Erythroblast (primary cell): Measurements from ENCODE around the gene CCNC.

Source experiments
- DNase-seq, 2 experiments: peaks; one replicate each; lab custom pipeline; 2025; lab: John Stamatoyannopoulos, UW
- GATA1 ChIP-seq: IDR thresholded peaks from 2 replicates; pipeline ENCODE4 v1.6.1; 2011; ENCODE audit warnings: low read depth, mild to moderate bottlenecking, control low read depth, low read length, moderate library complexity
- POLR2A ChIP-seq: IDR thresholded peaks from 2 replicates; pipeline ENCODE4 v1.6.1; 2011; ENCODE audit warnings: mild to moderate bottlenecking, low read length

CCNC gene, protein sequence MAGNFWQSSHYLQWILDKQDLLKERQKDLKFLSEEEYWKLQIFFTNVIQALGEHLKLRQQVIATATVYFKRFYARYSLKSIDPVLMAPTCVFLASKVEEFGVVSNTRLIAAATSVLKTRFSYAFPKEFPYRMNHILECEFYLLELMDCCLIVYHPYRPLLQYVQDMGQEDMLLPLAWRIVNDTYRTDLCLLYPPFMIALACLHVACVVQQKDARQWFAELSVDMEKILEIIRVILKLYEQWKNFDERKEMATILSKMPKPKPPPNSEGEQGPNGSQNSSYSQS

DNA sequence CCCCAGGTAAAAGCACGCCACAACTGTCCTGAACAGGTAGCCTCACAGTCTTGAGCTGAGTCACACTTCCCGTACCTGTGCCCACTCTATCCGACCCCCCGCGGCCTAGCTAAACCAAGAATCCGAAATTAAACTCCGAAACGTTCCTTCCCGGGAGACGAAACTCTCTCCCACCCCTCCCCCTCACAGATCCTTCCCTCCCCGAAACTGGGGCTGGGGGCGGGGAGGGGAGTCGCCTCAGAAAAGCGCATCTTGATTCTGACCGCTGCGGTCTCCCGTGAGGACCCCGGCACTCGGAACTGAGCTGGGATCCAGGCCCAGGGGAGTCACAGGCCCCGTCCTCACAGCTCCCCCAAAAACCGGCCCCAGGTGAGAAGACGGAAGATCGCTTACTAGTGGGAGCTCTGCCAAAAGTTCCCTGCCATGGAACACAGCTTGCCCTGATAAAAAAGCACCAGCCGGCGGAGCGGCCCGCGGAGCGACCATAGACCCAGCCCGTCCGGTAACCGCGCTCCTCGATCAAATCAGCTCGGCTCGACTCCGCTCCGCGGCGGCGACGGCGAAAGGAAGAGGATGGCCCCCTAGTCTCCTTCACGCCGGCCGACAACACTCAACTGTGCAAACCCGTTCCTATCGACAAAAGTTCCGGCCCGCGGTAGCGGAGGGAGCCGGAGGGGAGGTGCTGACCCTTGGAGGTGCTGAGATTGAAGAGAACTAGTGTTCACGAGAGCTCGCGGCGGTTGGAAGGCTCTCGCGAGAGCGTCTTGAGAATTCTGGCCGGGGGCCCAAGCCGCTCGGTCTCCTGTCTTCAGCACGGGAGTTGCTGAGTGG is at the start of gene CCNC:
Gene CCNC, minus strand, starts transcription at position 558 of the 831 bp plus-strand sequence. Its CDS starts 133 bp downstream, at position 425.
- DNase-seq: peak; percentile 92 to 94
- TF ChIP-seq GATA1: no peak
- TF ChIP-seq POLR2A: peak; percentile 86

DNA sequence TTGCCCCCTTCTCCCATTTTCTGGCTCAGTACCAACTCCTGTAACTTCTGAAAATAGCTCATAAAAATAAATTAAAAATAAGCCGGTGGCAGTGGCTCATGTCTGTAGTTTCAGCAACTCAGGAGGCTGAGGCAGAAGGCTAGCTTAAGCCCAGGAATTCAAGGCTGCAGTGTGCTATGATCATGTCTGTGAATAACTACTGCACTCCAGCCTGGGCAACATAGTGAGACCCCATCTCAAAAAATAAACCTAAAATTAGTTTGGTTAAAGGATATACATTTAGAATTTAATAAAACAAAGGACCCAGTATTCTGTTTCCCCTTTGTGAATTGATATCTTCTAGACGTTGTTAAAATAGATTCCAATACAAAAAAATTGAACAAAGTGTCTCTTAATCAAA is 48.7 kb upstream of the CCNC start:
- no peak for DNase-seq

DNA sequence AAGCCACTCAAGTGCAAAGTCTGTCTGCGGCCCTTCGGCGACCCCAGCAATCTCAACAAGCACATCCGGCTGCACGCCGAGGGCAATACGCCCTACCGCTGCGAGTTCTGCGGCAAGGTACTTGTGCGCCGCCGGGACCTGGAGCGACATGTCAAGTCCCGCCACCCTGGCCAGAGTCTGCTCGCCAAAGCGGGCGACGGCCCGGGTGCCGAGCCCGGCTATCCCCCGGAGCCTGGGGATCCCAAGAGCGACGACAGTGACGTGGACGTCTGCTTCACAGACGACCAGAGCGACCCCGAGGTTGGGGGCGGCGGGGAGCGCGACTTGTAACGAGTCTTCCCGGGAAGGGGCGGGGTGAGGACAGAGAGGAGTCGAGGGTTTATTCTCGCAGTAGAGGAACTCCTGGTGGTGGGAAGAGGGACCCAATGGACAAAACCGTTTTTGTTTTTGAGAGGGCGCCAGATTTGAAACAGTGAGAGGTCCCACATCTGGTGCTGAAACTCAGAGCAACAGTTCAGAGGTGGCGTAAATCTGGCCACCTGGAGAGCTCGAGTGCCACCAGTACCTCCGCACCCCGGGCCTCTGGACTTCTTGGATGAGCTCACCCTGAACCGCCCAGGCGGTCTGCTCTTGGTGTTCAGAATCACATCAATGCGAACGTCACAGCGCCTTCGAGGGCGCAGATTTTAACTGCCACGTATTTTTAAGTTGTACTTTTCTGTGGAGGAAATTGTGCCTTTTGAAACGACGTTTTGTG is 46.1 kb upstream of the CCNC start:
- peak; percentile 22 to 24 for DNase-seq
- no peak for TF ChIP-seq POLR2A
- TF ChIP-seq GATA1: no peak

More for the DNA sequence above, 48.7 kb upstream of the CCNC start:
- TF ChIP-seq GATA1 (no peak), POLR2A (no peak)

DNA sequence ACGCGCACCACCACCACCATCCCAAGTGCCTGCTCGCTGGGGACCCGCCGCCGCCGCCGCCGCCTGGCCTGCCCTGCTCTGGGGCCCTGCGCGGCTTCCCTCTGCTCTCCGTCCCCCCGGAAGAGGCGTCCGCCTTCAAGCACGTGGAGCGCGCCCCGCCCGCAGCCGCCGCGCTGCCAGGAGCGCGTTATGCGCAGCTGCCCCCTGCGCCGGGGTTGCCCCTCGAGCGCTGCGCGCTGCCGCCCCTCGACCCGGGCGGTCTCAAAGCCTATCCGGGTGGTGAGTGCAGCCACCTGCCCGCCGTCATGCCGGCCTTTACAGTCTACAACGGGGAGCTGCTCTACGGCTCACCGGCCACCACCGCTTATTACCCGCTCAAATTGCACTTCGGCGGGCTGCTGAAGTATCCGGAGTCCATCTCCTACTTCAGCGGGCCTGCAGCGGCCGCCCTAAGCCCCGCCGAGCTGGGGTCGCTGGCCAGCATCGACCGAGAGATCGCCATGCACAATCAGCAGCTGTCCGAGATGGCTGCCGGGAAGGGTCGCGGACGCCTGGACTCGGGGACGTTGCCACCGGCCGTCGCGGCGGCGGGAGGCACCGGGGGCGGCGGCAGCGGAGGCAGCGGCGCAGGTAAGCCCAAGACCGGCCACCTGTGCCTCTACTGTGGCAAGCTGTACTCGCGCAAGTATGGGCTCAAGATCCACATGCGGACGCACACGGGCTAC is 45.4 kb upstream of the CCNC start:
- DNase-seq: peak; percentile 66 to 67
- no peak for TF ChIP-seq POLR2A
- TF ChIP-seq GATA1: no peak

DNA sequence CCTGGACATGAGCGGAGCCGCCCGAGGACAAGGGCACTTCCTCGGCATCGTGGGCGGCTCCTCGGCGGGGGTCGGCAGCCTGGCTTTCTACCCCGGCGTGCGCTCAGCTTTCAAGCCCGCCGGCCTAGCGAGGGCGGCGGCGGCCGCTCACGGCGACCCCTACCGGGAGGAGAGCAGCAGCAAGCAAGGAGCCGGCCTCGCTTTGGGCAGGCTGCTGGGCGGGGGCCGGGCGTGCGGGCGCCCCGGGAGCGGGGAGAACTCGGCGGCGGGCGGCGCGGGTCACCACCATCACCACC is 44.9 kb upstream of the CCNC start:
- peak; percentile 73 to 77 for DNase-seq

DNA sequence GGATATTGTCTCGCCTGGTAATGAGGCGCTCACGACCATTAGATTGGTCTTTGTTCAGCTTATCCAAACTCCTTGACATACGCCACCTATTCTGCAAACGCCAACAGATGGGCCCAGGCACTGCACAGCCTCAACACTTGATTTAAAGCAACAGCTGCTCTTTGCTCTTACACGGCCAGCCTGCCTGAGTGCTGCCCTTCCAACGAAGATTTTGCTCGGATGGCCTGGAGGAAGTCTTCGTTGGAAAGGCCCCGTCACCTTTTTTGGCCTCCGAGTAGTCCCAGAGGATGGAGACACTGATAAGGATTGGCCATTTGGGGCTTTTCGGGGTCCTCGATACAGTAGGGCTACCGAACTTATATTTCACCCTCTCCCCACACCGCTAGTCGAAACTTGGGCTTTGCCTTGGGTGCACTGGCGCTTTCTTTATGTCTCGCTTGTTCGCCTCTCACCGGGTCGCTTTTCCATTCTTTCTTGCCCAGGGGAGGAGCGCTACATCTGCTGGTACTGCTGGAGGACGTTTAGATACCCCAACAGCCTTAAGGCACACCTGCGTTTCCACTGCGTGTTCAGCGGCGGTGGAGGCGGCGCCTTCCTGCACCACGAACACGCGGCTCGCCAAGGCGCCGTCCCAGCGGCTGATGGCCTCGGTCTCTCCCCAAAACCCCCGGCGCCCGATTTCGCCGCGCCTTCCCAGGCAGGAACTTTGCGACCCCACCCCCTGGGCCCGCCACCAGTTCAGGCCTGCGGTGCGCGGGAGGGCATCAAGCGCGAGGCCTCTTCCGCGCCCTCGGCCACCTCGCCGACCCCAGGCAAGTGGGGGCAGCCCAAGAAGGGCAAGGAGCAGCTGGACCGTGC is 44.3 kb upstream of the CCNC start:
- TF ChIP-seq GATA1: no peak
- no peak for TF ChIP-seq POLR2A
- no peak for DNase-seq

More for the DNA sequence above, 44.9 kb upstream of the CCNC start:
- TF ChIP-seq GATA1: no peak
- TF ChIP-seq POLR2A: no peak

DNA sequence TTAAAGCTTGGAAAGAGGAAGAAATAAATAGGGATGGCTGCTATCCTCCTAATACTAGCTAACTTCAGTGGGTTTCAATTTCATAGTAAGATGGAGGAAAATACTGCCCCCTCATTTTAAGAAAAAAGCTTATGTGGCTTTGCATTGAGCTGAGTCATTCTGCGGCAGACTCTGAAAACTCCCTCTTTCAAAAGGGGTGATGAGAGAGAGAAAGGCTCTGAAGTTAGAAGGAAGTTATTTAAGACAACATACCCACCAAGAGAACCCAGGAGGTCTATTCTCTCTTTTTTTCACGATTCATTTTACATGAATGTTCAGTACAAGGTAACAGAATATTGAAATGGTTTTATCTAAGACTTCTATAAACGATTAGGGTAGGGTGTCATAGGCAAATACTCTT is 42.7 kb upstream of the CCNC start:
- TF ChIP-seq POLR2A: no peak
- no peak for TF ChIP-seq GATA1
- peak; percentile 10 to 29 for DNase-seq

DNA sequence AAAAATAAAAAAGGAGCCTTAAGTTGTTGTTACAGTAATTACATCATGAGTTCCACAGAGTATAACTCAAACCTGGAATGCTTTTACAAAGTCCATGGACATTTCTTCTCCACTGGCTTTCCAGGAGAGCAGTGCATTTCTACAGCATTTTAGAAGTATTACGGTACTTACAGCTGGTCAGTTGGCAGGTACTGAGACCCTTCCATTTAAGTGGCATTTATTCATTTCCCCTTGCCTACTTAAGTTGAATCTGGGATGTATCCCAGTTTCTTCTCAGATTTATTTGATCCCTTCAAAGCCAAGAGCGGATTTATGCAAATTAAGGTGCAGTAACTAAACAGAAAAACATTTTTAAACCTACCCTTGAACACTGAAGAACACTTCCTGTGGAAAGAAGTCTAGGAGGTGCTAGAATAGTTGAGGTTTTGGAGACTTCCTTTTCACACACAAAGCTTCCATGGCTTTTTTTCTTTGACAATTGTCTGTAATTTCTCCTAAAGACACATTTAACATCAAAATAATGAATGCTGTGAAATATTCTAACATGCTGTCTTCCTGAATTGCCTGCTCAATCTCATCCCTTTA is 41.5 kb upstream of the CCNC start:
- DNase-seq: no peak
- TF ChIP-seq POLR2A (no peak), GATA1 (no peak)

DNA sequence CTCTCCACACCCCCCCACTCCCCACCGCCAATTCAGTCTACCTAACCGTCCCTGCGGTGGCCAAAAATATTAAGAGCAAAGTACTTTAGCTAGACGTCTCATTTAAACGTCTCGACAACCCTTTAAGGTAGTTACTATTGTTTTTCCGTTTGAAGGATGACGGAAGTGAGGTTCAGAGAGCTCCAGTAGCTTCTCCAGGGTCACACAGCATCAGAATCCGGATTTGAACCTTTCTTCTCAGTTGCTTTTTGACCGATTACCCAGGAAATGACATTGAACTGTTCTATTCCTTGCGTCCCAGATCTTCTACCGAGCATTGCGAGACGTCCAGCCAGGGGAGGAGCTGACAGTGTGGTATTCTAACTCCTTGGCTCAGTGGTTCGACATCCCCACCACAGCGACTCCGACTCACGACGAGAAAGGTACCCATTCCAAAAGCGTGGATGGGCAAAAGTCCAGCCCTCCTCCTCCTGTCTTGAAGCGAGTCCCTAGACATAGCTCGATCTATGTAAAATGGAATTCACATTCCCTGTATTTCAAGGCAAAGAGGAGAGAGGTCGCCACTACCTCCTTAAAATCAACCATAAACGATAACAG is 40.5 kb upstream of the CCNC start:
- DNase-seq: no peak
- TF ChIP-seq POLR2A (no peak), GATA1 (no peak)

DNA sequence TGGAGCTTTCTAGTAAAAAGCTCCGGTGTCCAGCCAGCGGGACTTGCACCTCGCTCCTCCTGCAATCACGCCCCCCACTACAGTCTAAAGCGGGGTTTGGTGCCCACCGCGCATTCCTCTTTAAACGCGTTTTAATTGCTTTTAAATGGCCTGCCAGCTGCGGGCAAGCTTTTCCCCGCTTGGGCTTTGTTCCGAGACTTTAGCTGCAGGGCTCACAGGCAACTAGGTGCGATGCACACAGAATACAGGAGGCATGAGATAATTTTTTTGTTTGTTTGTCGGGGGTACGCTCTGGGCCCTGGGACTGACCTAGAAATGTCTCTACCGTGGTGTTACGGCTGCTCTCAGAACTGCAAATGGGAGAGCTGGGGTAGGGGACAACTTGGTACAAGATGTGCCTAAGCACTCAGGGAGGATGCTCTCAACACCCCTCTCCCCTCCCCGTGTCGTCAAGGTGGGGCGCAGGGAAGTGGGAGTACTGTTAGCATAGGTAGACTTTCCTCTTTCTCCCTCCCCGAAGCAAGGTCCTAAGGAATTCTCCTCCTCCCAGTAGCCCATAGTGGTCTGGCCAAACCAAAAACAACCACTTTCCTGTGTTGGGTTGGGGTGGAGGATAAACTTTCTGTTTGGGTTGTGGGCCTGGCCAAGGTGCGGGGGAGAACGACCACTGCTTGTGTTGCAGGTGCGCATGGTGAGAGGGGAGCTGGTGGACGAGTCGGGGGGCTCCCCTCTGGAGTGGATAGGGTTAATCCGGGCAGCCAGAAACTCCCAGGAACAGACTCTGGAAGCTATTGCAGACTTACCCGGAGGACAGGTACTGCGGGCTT is 39.8 kb upstream of the CCNC start:
- DNase-seq: no peak
- no peak for TF ChIP-seq POLR2A
- no peak for TF ChIP-seq GATA1
